HepG2 (cell line): ENCODE results near the gene RRBP1. TPM values are rescaled to one million over a fixed set of nuclear protein-coding genes. Genes with fewer than 3 reads are reported as not detected.

Experiments
- ATAC-seq: fragments of 200-7000 bp; cut with Tn5 transposase; 3 replicates; pipeline ENCODE4 v1.9.1; 2020; ENCODE audit warnings: mild to moderate bottlenecking, moderate library complexity
- BruUV-seq: library from RNA; stranded (reverse); fragments of 400-500 nt; replicated peaks from 2 replicates; lab custom pipeline; 2021; lab: Mats Ljungman, UMichigan
- CTCF ChIA-PET: fragments of 300-600 bp; formaldehyde crosslinking; extraction: SDS; loops from one replicate; lab custom pipeline; 2021; ENCODE audit warnings: low total read pairs, inconsistent platforms, low intra/inter-chr PET ratio; lab: Yijun Ruan, JAX
- POLR2A ChIA-PET: fragments of 350-600 bp; sonication (Branson Sonifier 250); formaldehyde crosslinking; loops from one replicate; lab custom pipeline; 2020; ENCODE audit warnings: antibody characterized with exemption, inconsistent platforms; lab: Yijun Ruan, JAX
- DNase-seq: peaks from one replicate; pipeline ENCODE4 v3.0.0-alpha.2; 2015; ENCODE audit warnings: low spot score
- FAIRE-seq: peaks from 3 replicates; lab custom pipeline; 2011; peaks lifted over from hg19 to GRCh38; lab: Jason Lieb, UNC
- H2AFZ ChIP-seq: one replicate; pipeline ENCODE4 v1.6.1; 2011; ENCODE audit warnings: low read length, inconsistent platforms
- H3K27ac ChIP-seq: fragments of 300-600 bp; 3 replicates; pipeline ENCODE4 v1.8.0; 2011; ENCODE audit warnings: mixed run types, mild to moderate bottlenecking, mixed read lengths, low read length, inconsistent platforms; ENCODE audit not compliant: insufficient read depth; ENCODE audit errors: extremely low read length
- H3K27me3 ChIP-seq, 2 experiments: fragments of 200-600 bp in 1 of 2; 2 replicates in 1 of 2; 3 replicates in 1 of 2; pipeline versions ENCODE4 v1.6.0 to v1.8.0; 2011; ENCODE audit warnings: low read length in 2 of 2, mild to moderate bottlenecking in 2 of 2, moderate library complexity in 2 of 2, inconsistent platforms in 1 of 2; ENCODE audit not compliant: insufficient read depth in 2 of 2, control insufficient read depth in 1 of 2
- H3K36me3 ChIP-seq, 2 experiments: fragments of 200-600 bp in 1 of 2; replicated peaks in 1 of 2; 2 replicates in 1 of 2; 3 replicates in 1 of 2; pipeline versions ENCODE4 v1.5.1 to v1.8.0; 2011; ENCODE audit warnings: low read length in 2 of 2, inconsistent platforms in 1 of 2; ENCODE audit not compliant: insufficient read depth in 2 of 2, control insufficient read depth in 1 of 2
- H3K4me1 ChIP-seq: 2 replicates; pipeline ENCODE4 v1.5.1; 2012; ENCODE audit warnings: low read length, inconsistent platforms; ENCODE audit not compliant: insufficient read depth
- H3K4me2 ChIP-seq: 2 replicates; pipeline ENCODE4 v1.6.0; 2011; ENCODE audit warnings: low read depth, low read length, inconsistent platforms
- H3K4me3 ChIP-seq, 3 experiments: fragments of 200-600 bp in 1 of 3; sonication (generic), shearing (Covaris generic) in 1 of 3; replicated peaks in 1 of 3; 2 replicates each; pipeline ENCODE4 v1.5.1; 2011 to 2016; ENCODE audit warnings: low read length in 3 of 3, inconsistent platforms in 2 of 3, low read depth in 2 of 3, mild to moderate bottlenecking in 2 of 3, control low read depth in 1 of 3, mixed read lengths in 1 of 3; ENCODE audit not compliant: insufficient read depth in 1 of 3
- H3K79me2 ChIP-seq: one replicate; pipeline ENCODE4 v1.6.1; 2011; ENCODE audit warnings: low read length, inconsistent platforms; ENCODE audit not compliant: insufficient read depth
- H3K9ac ChIP-seq: 2 replicates; pipeline ENCODE4 v1.6.0; 2011; ENCODE audit warnings: mild to moderate bottlenecking, low read depth, low read length, inconsistent platforms; ENCODE audit not compliant: insufficient read depth
- H3K9me3 ChIP-seq: 2 replicates; pipeline ENCODE4 v1.5.1; 2012; ENCODE audit warnings: mild to moderate bottlenecking, low read length
- H4K20me1 ChIP-seq: 2 replicates; pipeline ENCODE4 v1.6.0; 2011; ENCODE audit warnings: inconsistent platforms, mild to moderate bottlenecking, low read length, moderate library complexity; ENCODE audit not compliant: insufficient read depth
- CREM ChIP-seq, 2 experiments: sonication (generic) in 1 of 2; formaldehyde crosslinking in 1 of 2; IDR thresholded peaks; 2 replicates each; pipeline versions ENCODE4 v1.4.0 to v1.6.1; 2016 to 2020; ENCODE audit warnings: antibody characterized with exemption in 1 of 2, mild to moderate bottlenecking in 1 of 2, missing genetic modification reagents in 1 of 2
- EHMT2 ChIP-seq: fragments of 200-600 bp; sonication (generic); IDR thresholded peaks from 2 replicates; pipeline ENCODE4 v1.7.0; 2017; ENCODE audit warnings: antibody characterized with exemption, low read depth, low read length, borderline replicate concordance
- GPBP1L1 ChIP-seq: sonication (generic); formaldehyde crosslinking; IDR thresholded peaks from 2 replicates; pipeline ENCODE4 v1.5.0; 2020; ENCODE audit warnings: mild to moderate bottlenecking, missing genetic modification reagents
- MIER3 ChIP-seq: IDR thresholded peaks from 2 replicates; pipeline ENCODE4 v1.6.1; 2016; ENCODE audit warnings: missing compliant biosample characterization, borderline replicate concordance
- NKX3-1 ChIP-seq: sonication (generic); formaldehyde crosslinking; IDR thresholded peaks from 2 replicates; pipeline ENCODE4 v1.5.0; 2020; ENCODE audit warnings: missing genetic modification reagents
- PATZ1 ChIP-seq: sonication (generic); formaldehyde crosslinking; IDR thresholded peaks from 2 replicates; pipeline ENCODE4 v1.4.0; 2020; ENCODE audit warnings: missing genetic modification reagents
- SCMH1 ChIP-seq: sonication (generic); formaldehyde crosslinking; IDR thresholded peaks from 2 replicates; pipeline ENCODE4 v1.9.0; 2021; ENCODE audit warnings: missing genetic modification reagents, mild to moderate bottlenecking, borderline replicate concordance
- STAT6 ChIP-seq: sonication (generic); formaldehyde crosslinking; IDR thresholded peaks from 2 replicates; pipeline ENCODE4 v1.4.0; 2020; ENCODE audit warnings: missing genetic modification reagents, mild to moderate bottlenecking, borderline replicate concordance
- THAP7 ChIP-seq: sonication (generic); formaldehyde crosslinking; IDR thresholded peaks from 2 replicates; pipeline ENCODE4 v1.8.1; 2023; ENCODE audit warnings: mild to moderate bottlenecking, missing genetic modification reagents
- TRAFD1 ChIP-seq: sonication (generic); formaldehyde crosslinking; IDR thresholded peaks from 2 replicates; pipeline ENCODE4 v1.5.1; 2020; ENCODE audit warnings: missing genetic modification reagents, mild to moderate bottlenecking, borderline replicate concordance
- ZNF414 ChIP-seq: sonication (generic); formaldehyde crosslinking; IDR thresholded peaks from 2 replicates; pipeline ENCODE4 v1.5.0; 2020; ENCODE audit warnings: missing genetic modification reagents
- ZNF558 ChIP-seq: sonication (generic); formaldehyde crosslinking; IDR thresholded peaks from 2 replicates; pipeline ENCODE4 v1.9.0; 2022; ENCODE audit warnings: mild to moderate bottlenecking, missing genetic modification reagents, borderline replicate concordance
- WGBS: methylation state at CpG from one replicate; pipeline ENCODE4 v1.1.6; 2017; ENCODE audit warnings: low lambda C conversion rate; 5-methylcytosine and 5-hydroxymethylcytosine counted together
- in situ Hi-C: cut with HindIII; loops from 2 replicates; pipeline ENCODE4 v1.10.0; 2017; ENCODE audit warnings: low pct_unique_long_range_greater_than_20kb; ENCODE audit not compliant: extremely low pct_ligation_motif_present
- intact Hi-C: fragments of 100-400 bp; cut with micrococcal nuclease; formaldehyde crosslinking; loops from one replicate; pipeline ENCODE4 v1.10.0; 2022; ENCODE audit not compliant: unreplicated experiment
- polyA plus RNA-seq, 8 experiments: library from polyadenylated mRNA; depleted of rRNA in 3 of 8; stranded (reverse) in 7 of 8; unstranded in 1 of 8; fragments of >200 nt; fragmentation: Illumina TruSeq in 4 of 8; extraction: Trizol in 4 of 8; gene quantifications; 2 replicates each; pipeline versions ENCODE4 v1.2.1 to v1.2.3, GENCODE V29; 2011 to 2016; ENCODE audit warnings: low read depth in 4 of 8, missing spikeins in 1 of 8, mixed read lengths in 1 of 8; ENCODE audit not compliant: insufficient read depth in 1 of 8
- total RNA-seq, 5 experiments: library from RNA; depleted of rRNA; stranded (reverse); fragments of >200 nt; fragmentation: Illumina TruSeq; extraction: Trizol; gene quantifications; 2 replicates each; pipeline ENCODE4 v1.2.3, GENCODE V29; 2016; ENCODE audit warnings: low read depth in 1 of 5

The RRBP1 gene
- total and polyA plus RNA-seq, 2 of the 13 experiments (the other 11 are each of a cell fraction or from before 2014, with no cell fraction given) = 150 to 222 TPM

GRCh38 chr20:17726902-17727301 lies 44.9 kb upstream of the RRBP1 start:
- CTCF ChIA-PET = no interaction called here
- POLR2A ChIA-PET = interaction anchor here (1.9 kb wide), 1 partner anchor 45 kb away, joined by 7 read pairs; the partner anchor contains the start of gene RRBP1
- Histone ChIP-seq H3K79me2 (no peaks in the 10 kb centered on the region), H3K4me3 (no peak overlapping the region), H2AFZ (no peak overlapping the region), H3K4me2 (no peak overlapping the region), H3K27ac (no peak overlapping the region), H3K4me1 (peaks cover 36% of the 10 kb centered on the region), H4K20me1 (no peaks in the 10 kb centered on the region), H3K27me3 (peaks cover 12 to 81% of the 10 kb centered on the region in 2 experiments; a peak in 4 of 5 replicates), H3K9me3 (no peaks in the 10 kb centered on the region), H3K36me3 (no peaks in the 10 kb centered on the region), H3K9ac (no peak overlapping the region)
- WGBS = 25% methylated on average over 4 of the region's 4 CpGs
- BruUV-seq = no TSS peak
- ATAC-seq (peak; percentile 5; the same call in 1 of the 3 replicates), FAIRE-seq (no peak), DNase-seq (no peak)
- intact Hi-C loops = no loop called here
- in situ Hi-C loops = no loop called here
- TF ChIP-seq STAT6 (CRISPR knock-in tag) = no peak
- no peak for TF ChIP-seq MIER3
- no peak for TF ChIP-seq GPBP1L1 (CRISPR knock-in tag)
- no peak for TF ChIP-seq EHMT2
- no peak for TF ChIP-seq ZNF414 (CRISPR knock-in tag)
- TF ChIP-seq ZNF558 (CRISPR knock-in tag) = no peak
- no peak for TF ChIP-seq NKX3-1 (CRISPR knock-in tag)
- TF ChIP-seq PATZ1 (CRISPR knock-in tag) = no peak
- TF ChIP-seq TRAFD1 (CRISPR knock-in tag) = no peak
- TF ChIP-seq SCMH1 = no peak
- TF ChIP-seq THAP7 (CRISPR knock-in tag) = no peak
- TF ChIP-seq CREM (IDR thresholded peaks at IDR 0.05) = no peak
- TF ChIP-seq CREM (CRISPR knock-in tag; IDR thresholded peaks at IDR 0.05) = no peak
